ACC112 (cell line): Measurements from ENCODE around the gene SDHA.
A peak's percentile ranks its signal among the peaks of the same experiment; 100 is the strongest.
"Not testable (repeated sequence)": the region's sequence is repeated elsewhere in the genome, so short reads cannot be mapped to it uniquely, and the experiment has no call there.

Experiments
- H2AFZ ChIP-seq: fragments of 200-600 bp; sonication (generic); one replicate; pipeline ENCODE4 v1.6.0; 2017; ENCODE audit warnings: antibody characterized with exemption, low read length; ENCODE audit not compliant: unreplicated experiment
- H3K27ac ChIP-seq: fragments of 200-600 bp; sonication (generic); 2 replicates; pipeline ENCODE4 v1.5.1; 2014; ENCODE audit warnings: low read depth, mild to moderate bottlenecking, antibody characterized with exemption, low read length, moderate library complexity
- H3K27me3 ChIP-seq: fragments of 200-600 bp; sonication (generic); 2 replicates; pipeline ENCODE4 v1.6.1; 2014; ENCODE audit warnings: mild to moderate bottlenecking, antibody characterized with exemption, low read length, moderate library complexity, mixed read lengths; ENCODE audit not compliant: insufficient read depth
- H3K36me3 ChIP-seq: fragments of 200-600 bp; sonication (generic); 2 replicates; pipeline ENCODE4 v1.6.1; 2016; ENCODE audit warnings: mild to moderate bottlenecking, antibody characterized with exemption, low read length, moderate library complexity, mixed read lengths; ENCODE audit not compliant: insufficient read depth
- H3K4me1 ChIP-seq: fragments of 200-600 bp; sonication (generic); one replicate; pipeline ENCODE4 v1.6.1; 2016; ENCODE audit warnings: low read length, mixed read lengths; ENCODE audit not compliant: insufficient read depth, unreplicated experiment, control insufficient read depth
- H3K4me3 ChIP-seq: fragments of 200-600 bp; sonication (generic); 2 replicates; pipeline ENCODE4 v1.5.1; 2014; ENCODE audit warnings: mild to moderate bottlenecking, low read depth, low read length
- H3K79me2 ChIP-seq: fragments of 200-600 bp; sonication (generic); one replicate; pipeline ENCODE4 v1.6.0; 2016; ENCODE audit warnings: low read length; ENCODE audit not compliant: control insufficient read depth, unreplicated experiment, insufficient read depth

Gene SDHA

GRCh38 chr5:263275-263974 lies 45.3 kb downstream of the SDHA start:
- Histone ChIP-seq H3K4me1 (peaks cover 15% of the 10 kb centered on the region), H3K27ac (peak overlapping the region; percentile 94), H3K4me3 (peak overlapping the region; percentile 24; the same call in 1 of the 2 replicates)
- not testable (repeated sequence) for H3K36me3 ChIP-seq, H3K27me3 ChIP-seq, H3K79me2 ChIP-seq, H2AFZ ChIP-seq

GRCh38 chr5:264338-264737 lies 46.2 kb downstream of the SDHA start:
- Histone ChIP-seq H3K36me3 (peaks cover 8% of the 10 kb centered on the region; the same call in 1 of the 2 replicates), H3K4me3 (peak overlapping the region; percentile 24; the same call in 1 of the 2 replicates), H3K79me2 (peaks cover 4% of the 10 kb centered on the region), H3K27me3 (no peaks in the 10 kb centered on the region), H2AFZ (no peak overlapping the region), H3K4me1 (peaks cover 15% of the 10 kb centered on the region), H3K27ac (peak overlapping the region; percentile 94)

- peak overlapping the region; percentile 71 for H3K27ac ChIP-seq
- H3K4me3 ChIP-seq, H3K27me3 ChIP-seq, H3K36me3 ChIP-seq, H3K79me2 ChIP-seq, H2AFZ ChIP-seq: not testable (repeated sequence)
- peaks cover 15% of the 10 kb centered on the region for H3K4me1 ChIP-seq
Measured at GRCh38 chr5:266311-267026, 48.3 kb downstream of the SDHA start.

GRCh38 chr5:267716-268115 lies 49.6 kb downstream of the SDHA start:
- H3K4me1 ChIP-seq: peaks cover 15% of the 10 kb centered on the region
- H2AFZ ChIP-seq: no peak overlapping the region
- peaks cover 10% of the 10 kb centered on the region for H3K79me2 ChIP-seq
- no peak overlapping the region for H3K27ac ChIP-seq
- no peak overlapping the region for H3K4me3 ChIP-seq
- peaks cover 7% of the 10 kb centered on the region; the same call in 1 of the 2 replicates for H3K36me3 ChIP-seq
- H3K27me3 ChIP-seq: no peaks in the 10 kb centered on the region

- H3K4me3 ChIP-seq: no peak overlapping the region
- peaks cover 4% of the 10 kb centered on the region; the same call in 1 of the 2 replicates for H3K36me3 ChIP-seq
- no peak overlapping the region for H3K27ac ChIP-seq
- H3K27me3 ChIP-seq: no peaks in the 10 kb centered on the region
- peaks cover 32% of the 10 kb centered on the region for H3K79me2 ChIP-seq
- no peak overlapping the region for H2AFZ ChIP-seq
- H3K4me1 ChIP-seq: peaks cover 11% of the 10 kb centered on the region
Measured at GRCh38 chr5:270340-270739, 52.2 kb downstream of the SDHA start.

GRCh38 chr5:271828-272167 lies 53.7 kb downstream of the SDHA start:
- H3K27me3 ChIP-seq, H3K36me3 ChIP-seq, H2AFZ ChIP-seq: not testable (repeated sequence)
- peaks cover 11% of the 10 kb centered on the region for H3K4me1 ChIP-seq
- peak overlapping the region; percentile 77 for H3K27ac ChIP-seq
- peaks cover 39% of the 10 kb centered on the region for H3K79me2 ChIP-seq
- peak overlapping the region; percentile 95 for H3K4me3 ChIP-seq

- not testable (repeated sequence) for H3K36me3 ChIP-seq, H3K27ac ChIP-seq, H3K27me3 ChIP-seq, H2AFZ ChIP-seq
- Histone ChIP-seq H3K79me2 (peaks cover 42% of the 10 kb centered on the region), H3K4me1 (peaks cover 11% of the 10 kb centered on the region), H3K4me3 (peak overlapping the region; percentile 74)
Measured at GRCh38 chr5:273091-273490, 55.0 kb downstream of the SDHA start.

- peak overlapping the region; percentile 74 for H3K4me3 ChIP-seq
- H2AFZ ChIP-seq: not testable (repeated sequence)
Measured at GRCh38 chr5:273491-273890, 55.4 kb downstream of the SDHA start.

GRCh38 chr5:274346-274745 lies 56.2 kb downstream of the SDHA start:
- H2AFZ ChIP-seq, H3K4me3 ChIP-seq: not testable (repeated sequence)
- H3K79me2 ChIP-seq: peaks cover 49% of the 10 kb centered on the region

More at GRCh38 chr5:273491-273890, 55.4 kb downstream of the SDHA start:
- Histone ChIP-seq H3K4me1 (peaks cover 11% of the 10 kb centered on the region), H3K79me2 (peaks cover 42% of the 10 kb centered on the region)
- not testable (repeated sequence) for H3K27me3 ChIP-seq, H3K27ac ChIP-seq, H3K36me3 ChIP-seq

GRCh38 chr5:278646-279045 lies 60.5 kb downstream of the SDHA start:
- no peak overlapping the region for H3K4me3 ChIP-seq
- 0 out of 2 replicates have a peak, but pooled peaks cover 2% of the 10 kb centered on the region for H3K36me3 ChIP-seq
- H3K79me2 ChIP-seq: peaks cover 69% of the 10 kb centered on the region

More at GRCh38 chr5:274346-274745, 56.2 kb downstream of the SDHA start:
- H3K36me3 ChIP-seq, H3K27ac ChIP-seq, H3K27me3 ChIP-seq: not testable (repeated sequence)
- H3K4me1 ChIP-seq: peaks cover 11% of the 10 kb centered on the region

More at GRCh38 chr5:278646-279045, 60.5 kb downstream of the SDHA start:
- Histone ChIP-seq H3K27me3 (no peaks in the 10 kb centered on the region), H3K4me1 (peaks cover 5% of the 10 kb centered on the region), H3K27ac (no peak overlapping the region), H2AFZ (no peak overlapping the region)
